NCI-H510A (cell line): ENCODE data around the gene WDR48.
A peak's percentile ranks its signal among the peaks of the same experiment; 100 is the strongest.

Source experiments
- DNase-seq: peaks from one replicate; lab custom pipeline; 2025; lab: John Stamatoyannopoulos, UW

Gene WDR48

GRCh38 chr3:39140341-39140971, 88.6 kb downstream of the WDR48 start:
- no peak for DNase-seq

- DNase-seq = peak; percentile 29
Measured at GRCh38 chr3:39141171-39141995, 89.6 kb downstream of the WDR48 start.

GRCh38 chr3:39142067-39142466, 90.3 kb downstream of the WDR48 start:
- DNase-seq = peak; percentile 19

GRCh38 chr3:39143051-39143885, 91.5 kb downstream of the WDR48 start:
- DNase-seq = no peak

- peak; percentile 64 for DNase-seq
Measured at GRCh38 chr3:39144095-39144747, 92.4 kb downstream of the WDR48 start.

- no peak for DNase-seq
Measured at GRCh38 chr3:39144748-39145380, 93.0 kb downstream of the WDR48 start.

- DNase-seq = no peak
Measured at GRCh38 chr3:39146083-39146501, 94.3 kb downstream of the WDR48 start.
